Epithelial cell of prostate (primary cell): ENCODE data around the gene SZT2.
"Not testable (repeated sequence)": the region's sequence is repeated elsewhere in the genome, so short reads cannot be mapped to it uniquely, and the experiment has no call there.

Experiments used
- DNase-seq: peaks from one replicate; pipeline ENCODE4 v3.0.0-alpha.2; 2011; ENCODE audit warnings: low read depth, low spot score
- H3K27ac ChIP-seq: fragments of 450-650 bp; 2 replicates; pipeline ENCODE4 v1.5.1; 2017; ENCODE audit warnings: mild to moderate bottlenecking

The SZT2 gene

DNA sequence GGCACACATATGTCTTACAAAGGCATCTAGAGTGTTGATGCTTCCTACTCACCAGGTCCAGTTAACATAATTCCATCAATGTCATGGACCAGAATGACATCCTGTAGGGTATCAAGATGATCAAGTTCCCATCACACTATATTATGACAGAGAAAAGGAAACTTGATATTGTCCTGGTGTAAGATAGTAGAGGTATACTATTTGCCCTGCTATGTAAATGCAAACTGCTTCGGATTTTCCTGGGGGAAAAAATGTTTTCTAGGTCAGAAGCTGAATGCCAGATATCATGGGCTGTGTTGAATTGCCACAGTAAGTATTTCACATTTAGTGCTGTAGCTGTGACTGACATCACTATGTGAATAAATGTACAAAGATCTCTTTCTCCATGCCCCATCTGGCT, 80.2 kb downstream of the SZT2 start:
- H3K27ac ChIP-seq: no peak overlapping the region

GRCh38 chr1:43472087-43472462, 82.4 kb downstream of the SZT2 start:
- H3K27ac ChIP-seq: peak overlapping the region; percentile 88
- no peak for DNase-seq

More for the DNA sequence above, 80.2 kb downstream of the SZT2 start:
- no peak for DNase-seq

- DNase-seq: not testable (repeated sequence)
- H3K27ac ChIP-seq: peak overlapping the region; percentile 88
These were observed 82.9 kb downstream of the SZT2 start for GRCh38 chr1:43472463-43473151.

DNA sequence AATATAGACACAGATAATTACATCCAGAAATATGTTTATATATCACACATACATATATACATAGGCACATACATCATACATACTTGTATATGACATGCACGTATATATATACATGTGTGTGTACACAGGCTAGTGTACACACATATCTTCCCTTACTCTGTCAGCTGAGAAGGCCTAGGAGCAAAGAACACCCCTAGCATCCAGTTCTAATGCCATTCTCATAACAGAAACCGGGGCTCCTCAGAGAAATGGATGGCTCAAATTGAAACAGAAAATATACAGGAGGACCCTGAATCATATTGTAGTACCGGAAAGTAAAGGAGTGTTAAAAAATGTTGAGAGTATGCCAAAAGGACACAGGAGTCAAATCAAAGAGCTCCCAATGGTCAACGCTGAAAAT, 83.8 kb downstream of the SZT2 start:
- no peak for DNase-seq
- peak overlapping the region; percentile 88 for H3K27ac ChIP-seq

GRCh38 chr1:43475611-43476401, 86.1 kb downstream of the SZT2 start:
- not testable (repeated sequence) for DNase-seq
- peak overlapping the region; percentile 73 for H3K27ac ChIP-seq

- peak overlapping the region; percentile 73 for H3K27ac ChIP-seq
- DNase-seq: no peak
These were observed 88.0 kb downstream of the SZT2 start for GRCh38 chr1:43477716-43478115.

GRCh38 chr1:43479414-43479813, 89.7 kb downstream of the SZT2 start:
- DNase-seq: no peak
- no peak overlapping the region for H3K27ac ChIP-seq

GRCh38 chr1:43481491-43481890, 91.8 kb downstream of the SZT2 start:
- DNase-seq: no peak

DNA sequence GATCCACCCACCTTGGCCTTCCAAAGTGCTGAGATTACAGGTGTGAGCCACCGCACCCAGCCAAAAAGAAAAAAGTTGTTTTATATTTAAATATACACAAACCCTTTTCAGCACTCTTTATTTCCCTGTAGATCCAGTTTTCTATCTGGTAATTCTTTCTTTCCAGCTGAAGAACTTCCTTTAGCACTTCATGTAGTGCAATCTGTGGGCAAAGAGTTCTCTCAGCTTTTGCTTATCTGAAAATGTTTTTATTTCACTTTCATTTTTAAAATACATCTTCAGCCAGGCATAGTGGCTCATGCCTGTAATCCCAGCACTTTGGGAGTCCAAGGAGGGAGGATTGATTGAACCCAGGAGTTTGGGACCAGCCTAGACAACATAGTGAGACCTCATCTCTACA, 92.5 kb downstream of the SZT2 start:
- DNase-seq: no peak
- H3K27ac ChIP-seq: no peak overlapping the region

More at GRCh38 chr1:43481491-43481890, 91.8 kb downstream of the SZT2 start:
- no peak overlapping the region for H3K27ac ChIP-seq

GRCh38 chr1:43484367-43484766, 94.7 kb downstream of the SZT2 start:
- DNase-seq: no peak
- H3K27ac ChIP-seq: no peak overlapping the region

GRCh38 chr1:43488165-43488564, 98.5 kb downstream of the SZT2 start:
- DNase-seq: no peak
- H3K27ac ChIP-seq: no peak overlapping the region

- no peak overlapping the region for H3K27ac ChIP-seq
- DNase-seq: no peak
These were observed 101.4 kb downstream of the SZT2 start for GRCh38 chr1:43491061-43491460.

GRCh38 chr1:43492826-43493225, 103.1 kb downstream of the SZT2 start:
- peak overlapping the region; percentile 5 for H3K27ac ChIP-seq
- peak; percentile 22 for DNase-seq

DNA sequence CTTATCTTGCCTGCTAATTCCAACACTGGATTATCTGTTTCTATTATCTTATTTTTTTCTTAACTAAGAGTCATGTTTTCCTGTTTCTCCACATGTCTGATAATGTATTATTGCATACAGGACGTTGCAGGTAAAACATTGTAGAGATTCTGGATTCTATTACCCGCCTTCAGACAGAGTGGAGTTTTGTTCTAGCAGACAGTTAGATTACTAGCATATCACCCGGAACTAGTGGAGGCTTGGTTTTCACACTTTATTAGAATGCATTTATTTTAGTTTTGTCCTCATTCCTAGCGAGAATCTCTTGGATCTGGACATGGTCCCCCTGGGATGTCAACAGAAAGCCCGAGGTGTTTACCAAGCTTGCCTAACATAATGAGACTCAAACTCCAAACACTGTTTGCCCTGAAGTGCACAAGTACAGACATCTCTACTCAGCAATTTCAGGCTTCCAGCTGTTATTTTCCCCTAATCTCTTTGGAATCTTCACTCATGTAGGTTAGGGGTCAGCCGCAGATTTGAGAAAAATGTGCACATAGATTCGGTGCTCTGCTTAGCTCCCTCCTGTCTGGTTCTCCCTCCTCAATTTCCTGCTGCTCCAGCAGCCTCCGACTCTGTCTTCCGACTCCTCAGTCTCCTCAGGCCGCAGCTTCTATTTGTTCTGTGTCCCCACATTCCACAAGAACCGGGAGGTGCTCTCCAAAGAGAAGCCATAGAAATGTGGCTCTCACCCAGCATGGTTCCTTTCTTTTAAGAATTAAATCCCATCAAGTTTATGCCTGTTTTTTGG, 104.2 kb downstream of the SZT2 start:
- no peak for DNase-seq
- H3K27ac ChIP-seq: peak overlapping the region; percentile 5

DNA sequence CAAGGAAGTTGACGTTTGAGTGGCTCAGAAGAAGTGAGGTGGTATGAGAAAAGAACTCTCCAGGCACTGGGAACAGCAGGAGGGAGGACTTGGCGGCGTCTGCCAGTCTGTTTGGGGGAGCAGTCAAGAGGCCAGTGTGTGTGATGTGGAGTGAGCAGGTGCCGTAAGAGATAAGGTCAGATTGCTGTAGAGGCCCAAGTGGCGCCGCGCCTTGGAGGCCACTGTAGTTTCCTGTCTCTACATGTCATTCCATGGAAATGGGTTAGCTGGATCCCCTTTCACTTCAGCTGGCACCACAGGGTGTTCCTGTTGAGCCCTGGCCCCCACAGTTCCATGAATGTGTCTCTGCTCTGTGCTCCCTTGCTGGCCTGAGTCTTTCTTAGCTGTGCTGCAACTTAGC, 105.5 kb downstream of the SZT2 start:
- no peak overlapping the region for H3K27ac ChIP-seq
- DNase-seq: no peak

DNA sequence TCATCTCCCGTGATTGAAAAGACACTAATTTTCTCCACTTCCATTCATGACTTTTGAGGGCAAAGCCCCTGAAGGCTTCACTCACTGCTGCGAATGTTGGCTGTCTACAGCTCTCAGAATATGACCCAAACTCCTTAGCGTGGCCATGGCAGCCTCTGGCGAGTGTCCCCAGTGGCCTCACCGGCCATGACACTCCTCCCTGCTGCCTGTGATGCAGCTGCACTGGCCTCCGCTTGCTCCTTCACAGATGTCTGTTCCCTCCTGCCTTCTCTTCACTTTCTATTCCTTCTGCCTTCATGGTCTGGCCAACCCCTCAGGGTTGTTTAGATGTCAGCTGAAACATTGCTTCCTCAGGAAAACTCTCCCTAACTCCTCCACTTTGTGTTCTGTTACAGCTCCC, 110.2 kb downstream of the SZT2 start:
- H3K27ac ChIP-seq: no peak overlapping the region
- DNase-seq: no peak

DNA sequence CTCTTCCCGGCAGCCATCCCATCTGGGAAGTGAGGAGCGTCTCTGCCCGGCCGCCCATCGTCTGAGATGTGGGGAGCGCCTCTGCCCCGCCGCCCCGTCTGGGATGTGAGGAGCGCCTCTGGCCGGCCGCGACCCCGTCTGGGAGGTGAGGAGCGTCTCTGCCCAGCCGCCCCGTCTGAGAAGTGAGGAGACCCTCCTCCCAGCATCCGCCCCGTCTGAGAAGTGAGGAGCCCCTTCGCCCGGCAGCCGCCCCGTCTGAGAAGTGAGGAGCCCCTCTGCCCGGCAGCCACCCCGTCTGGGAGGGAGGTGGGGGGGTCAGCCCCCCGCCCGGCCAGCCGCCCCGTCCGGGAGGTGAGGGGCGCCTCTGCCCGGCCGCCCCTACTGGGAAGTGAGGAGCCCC, 112.1 kb downstream of the SZT2 start:
- H3K27ac ChIP-seq, DNase-seq: not testable (repeated sequence)

DNA sequence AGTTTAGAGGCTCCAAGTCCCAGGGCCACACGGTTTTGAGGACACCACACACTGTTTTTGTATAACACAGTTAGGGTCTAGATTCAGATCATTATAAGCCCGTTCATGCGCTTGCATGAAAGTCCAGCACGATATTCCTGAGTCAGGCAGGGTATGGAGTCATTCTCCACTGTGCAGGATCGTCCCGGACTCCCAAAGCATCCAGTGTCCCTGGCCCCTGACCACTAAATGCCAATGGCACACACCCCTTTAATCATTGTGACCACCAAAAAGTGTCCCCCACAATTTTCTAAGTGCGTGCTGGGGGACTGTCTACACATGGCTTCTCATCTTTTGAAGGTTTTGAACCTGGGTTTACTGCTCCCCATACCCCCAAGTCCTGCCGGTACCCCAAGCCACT, 113.8 kb downstream of the SZT2 start:
- no peak overlapping the region for H3K27ac ChIP-seq
- no peak for DNase-seq
